H1 (cell line): ENCODE data around the gene RGCC. TPM values are rescaled to one million over a fixed set of nuclear protein-coding genes. Genes with fewer than 3 reads are reported as not detected.

Source experiments
- GABPA ChIP-seq: IDR thresholded peaks from 2 replicates; pipeline ENCODE4 v1.6.1; 2011; ENCODE audit warnings: mild to moderate bottlenecking, low read length, moderate library complexity, borderline replicate concordance; ENCODE audit not compliant: insufficient read depth
- JUN ChIP-seq: IDR thresholded peaks from 2 replicates; pipeline ENCODE4 v1.6.1; 2011; ENCODE audit warnings: low read depth, mild to moderate bottlenecking, improper control_type of control experiment, low read length
- MAX ChIP-seq: IDR thresholded peaks from 2 replicates; pipeline ENCODE4 v1.6.1; 2012; ENCODE audit warnings: inconsistent platforms
- SIX5 ChIP-seq: IDR thresholded peaks from 2 replicates; pipeline ENCODE4 v1.6.1; 2011; ENCODE audit warnings: mild to moderate bottlenecking, low read depth, low read length
- SRF ChIP-seq: IDR thresholded peaks from 2 replicates; pipeline ENCODE4 v1.6.1; 2011; ENCODE audit warnings: mild to moderate bottlenecking, low read depth, low read length, moderate library complexity
- polyA plus RNA-seq, 7 experiments: library from polyadenylated mRNA; depleted of rRNA in 3 of 7; stranded (reverse) in 5 of 7; unstranded in 2 of 7; fragments of >200 nt in 5 of 7; fragments of 200-250 nt in 2 of 7; gene quantifications; 1 replicate in 5 of 7; 2 replicates in 1 of 7; 4 replicates in 1 of 7; pipeline versions ENCODE4 v1.2.1 to v1.2.3, GENCODE V29; 2011 to 2013; ENCODE audit warnings: missing spikeins in 2 of 7, mixed read lengths in 2 of 7
- total RNA-seq: library from RNA; stranded (reverse); fragmentation: NEBNext Ultra II Directional; extraction: Animal tissue kit (Norgen Biotek cat#: 25700); gene quantifications from 2 replicates; pipeline ENCODE4 v1.2.1, GENCODE V29; 2021

RGCC gene
- total and polyA plus RNA-seq, 2 of the 8 experiments (the other 6 are each of a cell fraction or from before 2014, with no cell fraction given): 0.41 TPM; not detected in 1

- TF ChIP-seq JUN (no peak), SIX5 (no peak), GABPA (no peak), SRF (no peak), MAX (no peak)
These were observed 10.1 kb downstream of the RGCC start (continued) for GRCh38 chr13:41467425-41467945.
